Neural crest cell (in vitro differentiated cells): ENCODE results near the gene GNAO1. TPM values are rescaled to one million over a fixed set of nuclear protein-coding genes. Genes with fewer than 3 reads are reported as not detected.

Experiments
- DNase-seq: peaks from one replicate; pipeline ENCODE4 v3.0.0; 2021; ENCODE audit warnings: low read depth, mixed read lengths, low spot score
- H3K27ac Mint-ChIP-seq: one replicate; pipeline ENCODE4 v1.8.0; 2021; ENCODE audit warnings: mild to moderate bottlenecking, mixed read lengths; ENCODE audit not compliant: unreplicated experiment
- H3K27me3 Mint-ChIP-seq: 2 replicates; pipeline ENCODE4 v1.8.0; 2021; ENCODE audit warnings: low read depth, mild to moderate bottlenecking, mixed read lengths
- H3K36me3 Mint-ChIP-seq: 2 replicates; pipeline ENCODE4 v1.8.0; 2021; ENCODE audit warnings: low read depth, mild to moderate bottlenecking, mixed read lengths
- H3K4me1 Mint-ChIP-seq: 2 replicates; pipeline ENCODE4 v1.8.0; 2021; ENCODE audit warnings: mixed read lengths
- H3K4me3 Mint-ChIP-seq: one replicate; pipeline ENCODE4 v1.8.0; 2021; ENCODE audit warnings: mild to moderate bottlenecking, mixed read lengths
- H3K9me3 Mint-ChIP-seq: 2 replicates; pipeline ENCODE4 v1.8.0; 2021; ENCODE audit warnings: mixed read lengths
- total RNA-seq: library from RNA; stranded (reverse); gene quantifications from 2 replicates; pipeline ENCODE4 v1.2.1, GENCODE V29; 2021
- TF ChIP-seq, protein P1 (sequence below): fragments of 200-600 bp; sonication (generic); conservative IDR thresholded peaks from 2 replicates; pipeline ENCODE4 v1.5.0; 2021; ENCODE audit warnings: antibody characterized with exemption, mild to moderate bottlenecking

GNAO1 gene
- total RNA-seq, 1 donor from 2014 or later, result 22.2 TPM

DNA sequence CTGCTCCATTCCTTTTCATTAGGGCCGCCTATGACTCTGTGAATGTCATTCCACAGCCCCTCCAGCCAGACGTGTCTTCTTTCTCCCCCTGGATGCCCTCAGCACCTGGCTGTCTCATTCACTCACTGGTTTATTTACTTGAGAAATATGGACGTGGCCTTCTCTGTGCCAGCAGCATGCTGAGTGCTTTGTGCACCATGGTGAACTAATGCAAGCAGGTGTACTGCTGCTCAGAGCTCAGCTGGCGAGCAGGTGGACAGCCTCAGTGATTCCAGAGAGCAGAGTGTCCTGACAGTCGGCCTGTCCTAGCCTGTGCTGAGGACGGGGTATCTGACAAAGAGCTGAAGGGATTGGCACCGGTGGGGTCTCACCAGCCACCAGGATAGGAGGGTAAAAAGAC is 96.7 kb downstream of the GNAO1 start:
- no peaks in the 10 kb centered on the region for H3K27me3 Mint-ChIP-seq
- no peak for DNase-seq
- no peak overlapping the region for H3K4me3 Mint-ChIP-seq
- TF ChIP-seq, protein P1, sequence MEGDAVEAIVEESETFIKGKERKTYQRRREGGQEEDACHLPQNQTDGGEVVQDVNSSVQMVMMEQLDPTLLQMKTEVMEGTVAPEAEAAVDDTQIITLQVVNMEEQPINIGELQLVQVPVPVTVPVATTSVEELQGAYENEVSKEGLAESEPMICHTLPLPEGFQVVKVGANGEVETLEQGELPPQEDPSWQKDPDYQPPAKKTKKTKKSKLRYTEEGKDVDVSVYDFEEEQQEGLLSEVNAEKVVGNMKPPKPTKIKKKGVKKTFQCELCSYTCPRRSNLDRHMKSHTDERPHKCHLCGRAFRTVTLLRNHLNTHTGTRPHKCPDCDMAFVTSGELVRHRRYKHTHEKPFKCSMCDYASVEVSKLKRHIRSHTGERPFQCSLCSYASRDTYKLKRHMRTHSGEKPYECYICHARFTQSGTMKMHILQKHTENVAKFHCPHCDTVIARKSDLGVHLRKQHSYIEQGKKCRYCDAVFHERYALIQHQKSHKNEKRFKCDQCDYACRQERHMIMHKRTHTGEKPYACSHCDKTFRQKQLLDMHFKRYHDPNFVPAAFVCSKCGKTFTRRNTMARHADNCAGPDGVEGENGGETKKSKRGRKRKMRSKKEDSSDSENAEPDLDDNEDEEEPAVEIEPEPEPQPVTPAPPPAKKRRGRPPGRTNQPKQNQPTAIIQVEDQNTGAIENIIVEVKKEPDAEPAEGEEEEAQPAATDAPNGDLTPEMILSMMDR, result no peak
- peak overlapping the region; percentile 58 for H3K27ac Mint-ChIP-seq
- peaks cover 54% of the 10 kb centered on the region for H3K4me1 Mint-ChIP-seq
- no peaks in the 10 kb centered on the region for H3K9me3 Mint-ChIP-seq
- no peaks in the 10 kb centered on the region for H3K36me3 Mint-ChIP-seq

DNA sequence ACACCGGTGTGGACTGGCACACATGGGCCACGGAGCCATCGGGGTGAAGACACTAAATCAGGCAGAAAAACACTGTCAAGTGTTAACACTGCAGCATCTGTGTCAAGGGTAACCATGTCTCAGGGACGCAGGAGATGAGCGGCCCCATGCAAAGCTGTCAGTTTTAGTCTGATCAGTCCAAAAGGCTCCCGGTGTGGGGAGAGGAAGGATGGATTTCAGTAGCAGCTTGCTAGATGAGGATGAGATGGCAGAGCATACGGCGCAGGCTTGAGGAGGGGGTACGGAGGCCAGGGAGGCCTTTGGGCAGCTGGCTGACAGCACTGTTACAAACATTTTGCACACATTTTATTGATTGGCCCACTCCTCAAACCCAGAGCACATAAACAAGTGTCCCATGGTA is 98.1 kb downstream of the GNAO1 start:
- H3K27me3 Mint-ChIP-seq, result no peaks in the 10 kb centered on the region
- no peak overlapping the region for H3K4me3 Mint-ChIP-seq
- H3K27ac Mint-ChIP-seq, result peak overlapping the region; percentile 64
- no peaks in the 10 kb centered on the region for H3K9me3 Mint-ChIP-seq
- peaks cover 46% of the 10 kb centered on the region for H3K4me1 Mint-ChIP-seq
- no peaks in the 10 kb centered on the region for H3K36me3 Mint-ChIP-seq
- no peak for DNase-seq
- TF ChIP-seq, protein P1, result no peak

DNA sequence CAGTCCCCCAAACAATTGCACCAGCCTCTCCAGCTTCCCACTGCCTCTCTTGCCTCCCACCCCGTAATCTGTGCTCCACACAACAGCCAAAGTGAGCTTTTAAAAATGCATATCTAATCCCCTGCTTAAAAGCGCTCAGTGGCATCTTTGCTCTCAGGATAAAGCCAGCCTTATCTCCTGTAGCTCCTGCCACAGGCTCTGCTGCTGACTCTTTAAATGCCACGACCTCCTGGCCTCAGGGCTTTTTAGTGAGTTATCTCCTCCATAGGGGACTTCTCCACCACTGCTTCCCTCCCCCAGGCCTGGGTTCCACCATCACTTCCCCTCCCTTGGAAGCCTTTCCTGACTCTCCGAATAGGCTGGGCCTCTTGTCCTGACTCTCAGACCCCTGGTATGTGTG is 98.6 kb downstream of the GNAO1 start:
- TF ChIP-seq, protein P1, result no peak
- Mint-ChIP-seq H3K4me1 (peaks cover 46% of the 10 kb centered on the region), H3K36me3 (no peaks in the 10 kb centered on the region), H3K27ac (peak overlapping the region; percentile 64), H3K4me3 (no peak overlapping the region), H3K9me3 (no peaks in the 10 kb centered on the region), H3K27me3 (no peaks in the 10 kb centered on the region)
- DNase-seq, result no peak

DNA sequence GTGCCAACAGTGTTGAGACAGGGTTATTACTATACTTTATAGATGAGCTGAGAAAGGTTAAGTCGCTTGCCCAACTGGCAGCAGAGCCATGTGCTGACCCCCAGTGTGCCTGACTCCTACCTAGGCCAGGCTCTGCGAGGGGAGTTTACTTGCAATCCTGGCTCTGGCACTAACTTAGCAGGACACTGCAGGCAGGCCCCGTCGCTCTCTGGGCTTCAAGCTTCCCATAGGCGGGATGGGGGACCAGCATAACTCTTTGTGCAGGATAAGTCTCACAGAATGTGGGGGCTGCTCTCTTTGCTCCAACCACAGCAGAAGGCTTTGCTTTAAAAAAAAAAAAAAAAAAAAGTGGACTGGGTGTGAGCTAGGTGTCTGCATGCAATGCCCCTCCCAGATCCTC is 102.7 kb downstream of the GNAO1 start:
- Mint-ChIP-seq H3K4me1 (peaks cover 63% of the 10 kb centered on the region), H3K27me3 (no peaks in the 10 kb centered on the region), H3K27ac (no peak overlapping the region), H3K9me3 (no peaks in the 10 kb centered on the region), H3K4me3 (no peak overlapping the region), H3K36me3 (no peaks in the 10 kb centered on the region)
- TF ChIP-seq, protein P1, result no peak
- DNase-seq, result no peak

DNA sequence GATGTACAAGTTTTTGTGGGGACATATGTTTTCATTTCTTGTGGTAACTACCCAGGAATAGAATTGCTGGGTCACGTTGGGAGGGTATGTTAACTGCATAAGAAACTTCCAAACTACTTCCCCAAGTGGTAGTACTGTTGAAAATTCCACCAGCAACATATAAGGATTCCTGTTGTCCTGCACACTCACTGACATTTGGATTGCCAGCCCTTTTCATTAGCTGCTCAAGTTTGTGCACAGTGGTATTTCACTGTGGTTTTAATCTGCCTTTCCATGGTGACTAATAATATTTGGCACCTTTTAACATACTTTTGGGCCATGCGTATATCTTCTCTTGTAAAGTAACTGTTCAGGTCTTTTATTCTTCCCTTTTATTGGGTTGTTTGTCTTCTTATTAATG is 103.3 kb downstream of the GNAO1 start:
- no peaks in the 10 kb centered on the region for H3K9me3 Mint-ChIP-seq
- DNase-seq, result no peak
- H3K36me3 Mint-ChIP-seq, result no peaks in the 10 kb centered on the region
- H3K4me3 Mint-ChIP-seq, result peak overlapping the region; percentile 5
- no peaks in the 10 kb centered on the region for H3K27me3 Mint-ChIP-seq
- peaks cover 63% of the 10 kb centered on the region for H3K4me1 Mint-ChIP-seq
- TF ChIP-seq, protein P1, result no peak
- no peak overlapping the region for H3K27ac Mint-ChIP-seq
